GM19328 (cell line): ENCODE data around the gene HECTD3.
"Not testable (repeated sequence)": the region's sequence is repeated elsewhere in the genome, so short reads cannot be mapped to it uniquely, and the experiment has no call there.

ENCODE experiments used
- ATAC-seq: cut with Tn5 transposase; IDR thresholded peaks from one replicate; pipeline ENCODE4 v1.9.1; 2021; ENCODE audit warnings: mild to moderate bottlenecking, moderate library complexity; ENCODE audit not compliant: unreplicated experiment

Gene HECTD3

DNA sequence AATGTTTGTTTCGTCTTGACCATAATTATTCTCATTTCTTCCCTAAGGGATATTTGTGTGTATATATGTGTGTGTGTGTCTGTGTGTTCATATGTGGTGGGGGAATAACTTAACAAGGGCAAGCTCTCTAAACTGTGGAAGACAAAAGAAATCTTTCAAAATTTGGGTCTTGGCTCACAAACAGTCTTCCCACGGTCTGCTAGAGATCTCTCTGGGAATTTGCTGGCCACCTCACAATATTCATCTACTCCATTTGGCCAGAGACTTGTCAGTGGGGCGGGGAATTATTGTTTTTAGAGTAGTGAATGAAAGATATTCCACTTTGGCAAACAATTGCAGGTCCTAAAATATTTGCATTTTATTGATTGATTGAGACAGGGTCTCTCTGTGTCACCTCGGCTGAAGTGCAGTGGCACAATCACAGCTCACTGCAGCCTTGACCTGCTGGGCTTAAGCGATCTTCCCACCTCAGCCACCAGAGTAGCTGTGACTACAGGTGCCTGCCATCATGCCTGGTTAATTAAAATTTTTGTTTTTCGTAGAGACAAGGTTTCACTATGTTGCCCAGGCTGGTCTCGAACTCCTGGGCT lies 16.7 kb downstream of the HECTD3 start:
- no peak for ATAC-seq

DNA sequence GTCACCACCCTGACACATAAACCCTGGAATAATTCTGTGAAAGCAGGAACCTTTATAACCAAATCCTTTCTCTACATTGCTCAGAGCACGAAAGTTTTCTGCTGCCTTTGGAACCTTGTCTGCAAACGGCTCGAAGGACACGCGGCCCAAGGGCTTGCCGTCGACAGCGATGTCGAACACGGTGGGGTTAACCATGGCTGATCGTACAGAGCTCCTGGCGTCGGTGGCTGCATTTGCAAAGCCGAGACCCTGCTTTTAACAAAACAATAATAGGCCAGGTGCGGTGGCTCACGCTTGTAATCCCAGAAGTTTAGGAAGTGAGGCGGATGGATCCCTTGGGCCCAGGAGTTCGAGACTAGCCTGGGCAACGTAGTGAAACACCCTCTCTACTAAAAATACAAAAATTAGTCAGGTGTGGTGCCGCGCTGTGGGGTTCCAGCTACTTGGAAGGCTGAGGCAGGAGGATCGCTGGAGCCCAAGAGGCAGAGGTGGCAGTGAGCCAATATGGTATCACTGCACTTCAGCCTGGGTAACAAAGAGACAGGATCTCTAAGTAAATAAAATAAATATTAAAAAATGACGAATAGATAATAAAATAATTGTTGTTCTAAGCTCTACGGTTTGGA lies 22.5 kb downstream of the HECTD3 start:
- no peak for ATAC-seq

GRCh38 chr1:44985747-44986359 lies 25.3 kb downstream of the HECTD3 start:
- ATAC-seq, result peak; percentile 8

GRCh38 chr1:44977372-44977771 lies 33.8 kb downstream of the HECTD3 start:
- not testable (repeated sequence) for ATAC-seq

GRCh38 chr1:44976252-44976651 lies 34.9 kb downstream of the HECTD3 start:
- ATAC-seq, result no peak

GRCh38 chr1:44973645-44974044 lies 37.5 kb downstream of the HECTD3 start:
- ATAC-seq, result no peak

DNA sequence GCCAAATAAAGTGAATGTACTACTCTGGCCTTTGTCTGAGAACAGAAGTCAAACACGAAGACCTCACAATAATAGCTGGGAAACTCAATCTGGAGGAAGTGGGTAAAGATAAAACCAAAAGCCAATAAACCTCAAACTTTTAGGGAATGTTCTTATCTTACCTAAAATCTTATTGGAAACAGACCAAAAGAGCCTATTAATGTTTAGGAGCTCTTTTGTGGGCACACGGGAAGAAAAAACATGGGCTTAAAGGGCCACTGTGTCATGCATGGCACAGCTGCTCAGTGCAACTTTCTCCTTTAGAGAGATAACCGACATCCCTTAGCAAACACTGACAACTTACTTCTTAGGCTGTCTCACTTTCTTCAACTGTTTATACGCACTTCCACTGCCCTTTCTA lies 40.8 kb downstream of the HECTD3 start:
- ATAC-seq, result no peak

DNA sequence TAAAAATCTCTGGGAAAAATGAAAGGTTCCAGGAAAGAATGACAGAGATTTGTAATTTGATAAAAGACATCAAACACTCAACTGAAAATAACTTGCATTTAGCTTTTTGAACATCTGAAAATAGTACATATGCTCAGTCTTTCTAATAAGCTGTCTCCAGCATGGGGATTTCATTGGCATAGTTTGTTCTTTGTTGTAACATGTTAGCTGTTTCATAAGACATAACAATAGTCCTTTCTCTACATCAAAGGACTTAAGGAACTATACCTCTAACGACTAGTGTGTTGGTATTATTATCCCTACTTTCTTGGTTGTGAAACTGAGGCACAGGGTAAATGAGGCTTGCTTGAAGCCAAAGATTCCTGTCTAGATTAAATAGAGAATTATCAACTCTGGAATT lies 46.7 kb downstream of the HECTD3 start:
- no peak for ATAC-seq

DNA sequence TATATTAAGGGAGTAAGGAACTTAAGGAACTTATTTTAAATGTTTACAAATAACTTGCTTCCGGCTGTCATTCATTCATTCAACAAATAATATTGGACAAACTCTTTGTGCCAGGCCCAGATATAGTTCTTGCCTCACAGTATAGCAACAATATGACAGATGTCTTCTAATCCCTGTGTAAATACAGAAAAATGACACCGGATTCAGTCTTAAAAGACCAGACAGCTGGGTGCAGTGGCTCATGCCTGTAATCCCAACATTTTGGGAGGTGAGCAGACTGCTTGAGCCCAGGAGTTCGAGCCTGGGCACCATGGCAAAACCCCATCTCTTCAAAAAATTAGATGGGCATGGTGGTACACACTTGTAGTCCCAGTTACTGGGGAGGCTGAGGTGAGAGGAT lies 48.4 kb downstream of the HECTD3 start:
- no peak for ATAC-seq

DNA sequence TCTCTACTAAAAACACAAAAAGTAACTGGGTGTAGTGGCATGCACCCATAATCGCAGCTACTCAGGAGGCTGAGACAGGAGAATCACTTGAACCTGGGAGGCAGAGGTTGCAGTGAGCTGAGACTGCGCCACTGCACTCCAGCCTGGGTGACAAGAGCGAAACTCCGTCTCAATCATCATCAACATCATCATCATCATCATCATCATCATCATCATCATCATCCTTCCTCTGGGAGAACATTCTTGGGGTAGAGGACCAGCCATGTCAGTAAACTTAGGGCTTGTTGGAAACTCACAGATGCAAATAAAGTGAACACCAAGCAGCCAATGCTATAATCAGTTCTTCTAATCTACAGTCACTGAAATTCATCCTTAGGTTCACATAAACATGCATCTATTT lies 49.1 kb downstream of the HECTD3 start:
- ATAC-seq, result not testable (repeated sequence)

DNA sequence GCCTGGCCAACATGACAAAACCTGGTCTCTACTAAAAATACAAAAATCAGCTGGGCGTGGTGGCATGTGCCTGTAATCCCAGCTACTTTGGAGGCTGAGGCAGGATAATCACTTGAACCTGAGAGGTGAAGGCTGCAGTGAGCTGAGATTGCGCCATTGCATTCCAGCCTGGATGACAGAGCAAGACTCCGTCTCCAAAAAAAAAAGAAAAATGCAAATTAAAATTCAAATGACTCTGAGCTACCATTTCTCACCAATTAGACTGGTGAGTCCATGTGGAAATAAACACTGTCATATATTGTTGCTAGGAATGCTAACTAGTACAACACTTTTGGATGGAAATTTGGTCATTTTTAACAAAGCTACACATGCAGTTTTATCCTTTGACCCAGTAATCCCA lies 53.6 kb downstream of the HECTD3 start:
- not testable (repeated sequence) for ATAC-seq

- ATAC-seq, result not testable (repeated sequence)
Measured at GRCh38 chr1:44956077-44956476, 55.0 kb downstream of the HECTD3 start.
